ENCODE data around the gene RNASE13. TPM values are rescaled to one million over a fixed set of nuclear protein-coding genes. Genes with fewer than 3 reads are reported as not detected.

RNASE13 gene
- total RNA-seq, 1 experiment from 2014 or later = not detected

DNA sequence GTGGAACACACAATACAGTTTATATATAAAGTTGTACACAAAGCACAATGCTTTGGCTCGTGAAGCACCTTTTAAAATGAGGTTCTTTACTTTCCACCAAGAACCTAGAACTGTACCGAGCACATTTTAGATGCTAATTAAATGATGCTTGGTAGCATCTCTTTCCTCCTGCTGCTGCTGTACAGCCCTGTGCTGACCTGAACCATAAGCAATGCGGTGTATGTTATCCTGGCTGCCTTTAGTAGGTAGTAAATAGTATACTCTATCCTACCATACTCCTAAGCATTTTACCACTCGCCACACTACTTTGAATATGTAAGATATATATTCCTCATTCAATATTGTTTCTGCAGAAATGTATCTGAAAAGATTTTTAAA is 20.1 kb upstream of the RNASE13 start:
- no peaks in the 10 kb centered on the region; the same call in 1 of the 2 replicates for H3K27me3 Mint-ChIP-seq (ENCODE audit: low read depth)
- no peak overlapping the region for H3K4me3 Mint-ChIP-seq
- POLR2A ChIA-PET = no interaction called here
- ATAC-seq = no peak
- H3K36me3 Mint-ChIP-seq = no peaks in the 10 kb centered on the region
- TF ChIP-seq NR2C2 (CRISPR knock-in tag; IDR thresholded peaks at IDR 0.05) = no peak
- no peak for TF ChIP-seq ZNF263 (CRISPR knock-in tag; IDR thresholded peaks at IDR 0.05; ENCODE audit: low read depth)
- TF ChIP-seq HMGA2 (CRISPR knock-in tag; IDR thresholded peaks at IDR 0.05) = no peak
- TF ChIP-seq, protein P1, sequence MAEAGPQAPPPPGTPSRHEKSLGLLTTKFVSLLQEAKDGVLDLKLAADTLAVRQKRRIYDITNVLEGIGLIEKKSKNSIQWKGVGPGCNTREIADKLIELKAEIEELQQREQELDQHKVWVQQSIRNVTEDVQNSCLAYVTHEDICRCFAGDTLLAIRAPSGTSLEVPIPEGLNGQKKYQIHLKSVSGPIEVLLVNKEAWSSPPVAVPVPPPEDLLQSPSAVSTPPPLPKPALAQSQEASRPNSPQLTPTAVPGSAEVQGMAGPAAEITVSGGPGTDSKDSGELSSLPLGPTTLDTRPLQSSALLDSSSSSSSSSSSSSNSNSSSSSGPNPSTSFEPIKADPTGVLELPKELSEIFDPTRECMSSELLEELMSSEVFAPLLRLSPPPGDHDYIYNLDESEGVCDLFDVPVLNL (CRISPR knock-in tag; IDR thresholded peaks at IDR 0.05; ENCODE audit: borderline replicate concordance, low read depth) = no peak
- TF ChIP-seq, protein P2, sequence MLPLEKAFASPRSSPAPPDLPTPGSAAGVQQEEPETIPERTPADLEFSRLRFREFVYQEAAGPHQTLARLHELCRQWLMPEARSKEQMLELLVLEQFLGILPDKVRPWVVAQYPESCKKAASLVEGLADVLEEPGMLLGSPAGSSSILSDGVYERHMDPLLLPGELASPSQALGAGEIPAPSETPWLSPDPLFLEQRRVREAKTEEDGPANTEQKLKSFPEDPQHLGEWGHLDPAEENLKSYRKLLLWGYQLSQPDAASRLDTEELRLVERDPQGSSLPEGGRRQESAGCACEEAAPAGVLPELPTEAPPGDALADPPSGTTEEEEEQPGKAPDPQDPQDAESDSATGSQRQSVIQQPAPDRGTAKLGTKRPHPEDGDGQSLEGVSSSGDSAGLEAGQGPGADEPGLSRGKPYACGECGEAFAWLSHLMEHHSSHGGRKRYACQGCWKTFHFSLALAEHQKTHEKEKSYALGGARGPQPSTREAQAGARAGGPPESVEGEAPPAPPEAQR (CRISPR knock-in tag; IDR thresholded peaks at IDR 0.05) = no peak
- no peak for TF ChIP-seq ESRRA (CRISPR knock-in tag; IDR thresholded peaks at IDR 0.05; ENCODE audit: borderline replicate concordance)
- no peak for TF ChIP-seq NFE2L1 (CRISPR knock-in tag; IDR thresholded peaks at IDR 0.05)
- TF ChIP-seq ZNF423 (CRISPR knock-in tag; IDR thresholded peaks at IDR 0.05) = no peak
- TF ChIP-seq, protein P3, sequence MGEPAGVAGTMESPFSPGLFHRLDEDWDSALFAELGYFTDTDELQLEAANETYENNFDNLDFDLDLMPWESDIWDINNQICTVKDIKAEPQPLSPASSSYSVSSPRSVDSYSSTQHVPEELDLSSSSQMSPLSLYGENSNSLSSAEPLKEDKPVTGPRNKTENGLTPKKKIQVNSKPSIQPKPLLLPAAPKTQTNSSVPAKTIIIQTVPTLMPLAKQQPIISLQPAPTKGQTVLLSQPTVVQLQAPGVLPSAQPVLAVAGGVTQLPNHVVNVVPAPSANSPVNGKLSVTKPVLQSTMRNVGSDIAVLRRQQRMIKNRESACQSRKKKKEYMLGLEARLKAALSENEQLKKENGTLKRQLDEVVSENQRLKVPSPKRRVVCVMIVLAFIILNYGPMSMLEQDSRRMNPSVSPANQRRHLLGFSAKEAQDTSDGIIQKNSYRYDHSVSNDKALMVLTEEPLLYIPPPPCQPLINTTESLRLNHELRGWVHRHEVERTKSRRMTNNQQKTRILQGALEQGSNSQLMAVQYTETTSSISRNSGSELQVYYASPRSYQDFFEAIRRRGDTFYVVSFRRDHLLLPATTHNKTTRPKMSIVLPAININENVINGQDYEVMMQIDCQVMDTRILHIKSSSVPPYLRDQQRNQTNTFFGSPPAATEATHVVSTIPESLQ (CRISPR knock-in tag; IDR thresholded peaks at IDR 0.05) = no peak
- TF ChIP-seq, protein P4, sequence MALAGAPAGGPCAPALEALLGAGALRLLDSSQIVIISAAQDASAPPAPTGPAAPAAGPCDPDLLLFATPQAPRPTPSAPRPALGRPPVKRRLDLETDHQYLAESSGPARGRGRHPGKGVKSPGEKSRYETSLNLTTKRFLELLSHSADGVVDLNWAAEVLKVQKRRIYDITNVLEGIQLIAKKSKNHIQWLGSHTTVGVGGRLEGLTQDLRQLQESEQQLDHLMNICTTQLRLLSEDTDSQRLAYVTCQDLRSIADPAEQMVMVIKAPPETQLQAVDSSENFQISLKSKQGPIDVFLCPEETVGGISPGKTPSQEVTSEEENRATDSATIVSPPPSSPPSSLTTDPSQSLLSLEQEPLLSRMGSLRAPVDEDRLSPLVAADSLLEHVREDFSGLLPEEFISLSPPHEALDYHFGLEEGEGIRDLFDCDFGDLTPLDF (CRISPR knock-in tag; IDR thresholded peaks at IDR 0.05) = no peak
- TF ChIP-seq, protein P5, sequence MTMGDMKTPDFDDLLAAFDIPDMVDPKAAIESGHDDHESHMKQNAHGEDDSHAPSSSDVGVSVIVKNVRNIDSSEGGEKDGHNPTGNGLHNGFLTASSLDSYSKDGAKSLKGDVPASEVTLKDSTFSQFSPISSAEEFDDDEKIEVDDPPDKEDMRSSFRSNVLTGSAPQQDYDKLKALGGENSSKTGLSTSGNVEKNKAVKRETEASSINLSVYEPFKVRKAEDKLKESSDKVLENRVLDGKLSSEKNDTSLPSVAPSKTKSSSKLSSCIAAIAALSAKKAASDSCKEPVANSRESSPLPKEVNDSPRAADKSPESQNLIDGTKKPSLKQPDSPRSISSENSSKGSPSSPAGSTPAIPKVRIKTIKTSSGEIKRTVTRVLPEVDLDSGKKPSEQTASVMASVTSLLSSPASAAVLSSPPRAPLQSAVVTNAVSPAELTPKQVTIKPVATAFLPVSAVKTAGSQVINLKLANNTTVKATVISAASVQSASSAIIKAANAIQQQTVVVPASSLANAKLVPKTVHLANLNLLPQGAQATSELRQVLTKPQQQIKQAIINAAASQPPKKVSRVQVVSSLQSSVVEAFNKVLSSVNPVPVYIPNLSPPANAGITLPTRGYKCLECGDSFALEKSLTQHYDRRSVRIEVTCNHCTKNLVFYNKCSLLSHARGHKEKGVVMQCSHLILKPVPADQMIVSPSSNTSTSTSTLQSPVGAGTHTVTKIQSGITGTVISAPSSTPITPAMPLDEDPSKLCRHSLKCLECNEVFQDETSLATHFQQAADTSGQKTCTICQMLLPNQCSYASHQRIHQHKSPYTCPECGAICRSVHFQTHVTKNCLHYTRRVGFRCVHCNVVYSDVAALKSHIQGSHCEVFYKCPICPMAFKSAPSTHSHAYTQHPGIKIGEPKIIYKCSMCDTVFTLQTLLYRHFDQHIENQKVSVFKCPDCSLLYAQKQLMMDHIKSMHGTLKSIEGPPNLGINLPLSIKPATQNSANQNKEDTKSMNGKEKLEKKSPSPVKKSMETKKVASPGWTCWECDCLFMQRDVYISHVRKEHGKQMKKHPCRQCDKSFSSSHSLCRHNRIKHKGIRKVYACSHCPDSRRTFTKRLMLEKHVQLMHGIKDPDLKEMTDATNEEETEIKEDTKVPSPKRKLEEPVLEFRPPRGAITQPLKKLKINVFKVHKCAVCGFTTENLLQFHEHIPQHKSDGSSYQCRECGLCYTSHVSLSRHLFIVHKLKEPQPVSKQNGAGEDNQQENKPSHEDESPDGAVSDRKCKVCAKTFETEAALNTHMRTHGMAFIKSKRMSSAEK (CRISPR knock-in tag; IDR thresholded peaks at IDR 0.05; ENCODE audit: borderline replicate concordance) = no peak
- TF ChIP-seq RELA (CRISPR knock-in tag; IDR thresholded peaks at IDR 0.05; ENCODE audit: borderline replicate concordance) = no peak
- TF ChIP-seq SMAD4 (CRISPR knock-in tag; IDR thresholded peaks at IDR 0.05) = no peak
- TF ChIP-seq, protein P6, sequence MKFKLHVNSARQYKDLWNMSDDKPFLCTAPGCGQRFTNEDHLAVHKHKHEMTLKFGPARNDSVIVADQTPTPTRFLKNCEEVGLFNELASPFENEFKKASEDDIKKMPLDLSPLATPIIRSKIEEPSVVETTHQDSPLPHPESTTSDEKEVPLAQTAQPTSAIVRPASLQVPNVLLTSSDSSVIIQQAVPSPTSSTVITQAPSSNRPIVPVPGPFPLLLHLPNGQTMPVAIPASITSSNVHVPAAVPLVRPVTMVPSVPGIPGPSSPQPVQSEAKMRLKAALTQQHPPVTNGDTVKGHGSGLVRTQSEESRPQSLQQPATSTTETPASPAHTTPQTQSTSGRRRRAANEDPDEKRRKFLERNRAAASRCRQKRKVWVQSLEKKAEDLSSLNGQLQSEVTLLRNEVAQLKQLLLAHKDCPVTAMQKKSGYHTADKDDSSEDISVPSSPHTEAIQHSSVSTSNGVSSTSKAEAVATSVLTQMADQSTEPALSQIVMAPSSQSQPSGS (CRISPR knock-in tag; IDR thresholded peaks at IDR 0.05; ENCODE audit: borderline replicate concordance, low read depth) = no peak
- TF ChIP-seq, protein P7, sequence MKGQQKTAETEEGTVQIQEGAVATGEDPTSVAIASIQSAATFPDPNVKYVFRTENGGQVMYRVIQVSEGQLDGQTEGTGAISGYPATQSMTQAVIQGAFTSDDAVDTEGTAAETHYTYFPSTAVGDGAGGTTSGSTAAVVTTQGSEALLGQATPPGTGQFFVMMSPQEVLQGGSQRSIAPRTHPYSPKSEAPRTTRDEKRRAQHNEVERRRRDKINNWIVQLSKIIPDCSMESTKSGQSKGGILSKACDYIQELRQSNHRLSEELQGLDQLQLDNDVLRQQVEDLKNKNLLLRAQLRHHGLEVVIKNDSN (CRISPR knock-in tag; IDR thresholded peaks at IDR 0.05) = no peak
- no peak for TF ChIP-seq TP53 (CRISPR knock-in tag; IDR thresholded peaks at IDR 0.05)
- TF ChIP-seq, protein P8, sequence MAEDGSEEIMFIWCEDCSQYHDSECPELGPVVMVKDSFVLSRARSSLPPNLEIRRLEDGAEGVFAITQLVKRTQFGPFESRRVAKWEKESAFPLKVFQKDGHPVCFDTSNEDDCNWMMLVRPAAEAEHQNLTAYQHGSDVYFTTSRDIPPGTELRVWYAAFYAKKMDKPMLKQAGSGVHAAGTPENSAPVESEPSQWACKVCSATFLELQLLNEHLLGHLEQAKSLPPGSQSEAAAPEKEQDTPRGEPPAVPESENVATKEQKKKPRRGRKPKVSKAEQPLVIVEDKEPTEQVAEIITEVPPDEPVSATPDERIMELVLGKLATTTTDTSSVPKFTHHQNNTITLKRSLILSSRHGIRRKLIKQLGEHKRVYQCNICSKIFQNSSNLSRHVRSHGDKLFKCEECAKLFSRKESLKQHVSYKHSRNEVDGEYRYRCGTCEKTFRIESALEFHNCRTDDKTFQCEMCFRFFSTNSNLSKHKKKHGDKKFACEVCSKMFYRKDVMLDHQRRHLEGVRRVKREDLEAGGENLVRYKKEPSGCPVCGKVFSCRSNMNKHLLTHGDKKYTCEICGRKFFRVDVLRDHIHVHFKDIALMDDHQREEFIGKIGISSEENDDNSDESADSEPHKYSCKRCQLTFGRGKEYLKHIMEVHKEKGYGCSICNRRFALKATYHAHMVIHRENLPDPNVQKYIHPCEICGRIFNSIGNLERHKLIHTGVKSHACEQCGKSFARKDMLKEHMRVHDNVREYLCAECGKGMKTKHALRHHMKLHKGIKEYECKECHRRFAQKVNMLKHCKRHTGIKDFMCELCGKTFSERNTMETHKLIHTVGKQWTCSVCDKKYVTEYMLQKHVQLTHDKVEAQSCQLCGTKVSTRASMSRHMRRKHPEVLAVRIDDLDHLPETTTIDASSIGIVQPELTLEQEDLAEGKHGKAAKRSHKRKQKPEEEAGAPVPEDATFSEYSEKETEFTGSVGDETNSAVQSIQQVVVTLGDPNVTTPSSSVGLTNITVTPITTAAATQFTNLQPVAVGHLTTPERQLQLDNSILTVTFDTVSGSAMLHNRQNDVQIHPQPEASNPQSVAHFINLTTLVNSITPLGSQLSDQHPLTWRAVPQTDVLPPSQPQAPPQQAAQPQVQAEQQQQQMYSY (CRISPR knock-in tag; IDR thresholded peaks at IDR 0.05) = no peak
- no peak for TF ChIP-seq FOXP1 (CRISPR knock-in tag; IDR thresholded peaks at IDR 0.05; ENCODE audit: borderline replicate concordance)
- CTCF ChIA-PET = no interaction called here
- DNase-seq (ENCODE audit: low spot score) = no peak
- H3K27ac Mint-ChIP-seq = no peak overlapping the region
- no peaks in the 10 kb centered on the region for H3K9me3 Mint-ChIP-seq
- peaks cover 7% of the 10 kb centered on the region for H3K4me1 Mint-ChIP-seq
